ENCODE measurements around the gene PITPNB. TPM values are rescaled to one million over a fixed set of nuclear protein-coding genes. Genes with fewer than 3 reads are reported as not detected.
A peak's percentile ranks its signal among the peaks of the same experiment; 100 is the strongest.

The PITPNB gene
- 10 to 100 TPM; 56.2 to 73.4 (median 65.5) TPM for polyA plus RNA-seq (ENCODE audit: insufficient read length in 4 of 4)

DNA sequence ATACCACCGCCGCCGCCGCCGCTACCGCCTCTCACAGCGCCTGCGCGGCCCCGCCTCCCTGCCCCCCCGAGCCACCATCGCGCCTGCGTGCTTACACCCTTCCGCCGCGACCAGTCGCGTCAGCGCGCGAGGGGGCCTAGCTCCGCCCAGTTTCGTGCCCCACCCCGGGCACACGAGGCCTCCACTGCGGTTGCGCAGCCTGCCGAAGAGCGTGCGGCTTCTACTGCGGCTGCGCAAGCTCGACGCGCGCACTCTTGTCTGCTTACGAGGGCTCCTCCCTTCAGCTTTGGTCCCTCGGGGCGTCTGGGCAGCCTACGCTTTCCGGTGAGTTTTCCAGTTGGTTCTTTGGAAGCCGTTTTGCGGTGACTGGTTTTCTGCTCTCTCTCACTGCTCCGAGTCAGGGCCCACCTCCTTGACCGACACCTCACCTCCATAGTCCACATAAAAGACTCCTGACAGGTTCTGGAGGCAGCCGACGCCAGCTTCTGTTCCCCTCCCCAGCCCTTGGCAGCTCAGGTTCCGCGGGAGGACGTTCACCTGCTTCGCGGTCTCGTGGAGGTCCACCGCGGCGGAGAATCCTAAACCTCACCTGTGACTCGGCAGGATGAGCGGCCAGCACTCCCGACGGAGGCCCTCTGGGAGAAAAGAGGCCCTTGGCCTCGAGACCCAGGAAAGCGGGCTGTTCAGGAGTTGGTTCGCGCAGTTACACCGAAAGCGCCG, at the start of gene PITPNB:
TSS of gene PITPNB (minus strand) at position 35 of the 720 bp plus-strand sequence. CDS start 65 bp downstream, outside the sequence.
- DNase-seq (ENCODE audit: low read depth in 4 of 4, low spot score in 3 of 4): peak; percentile 92 to 99 (median 94)

DNA sequence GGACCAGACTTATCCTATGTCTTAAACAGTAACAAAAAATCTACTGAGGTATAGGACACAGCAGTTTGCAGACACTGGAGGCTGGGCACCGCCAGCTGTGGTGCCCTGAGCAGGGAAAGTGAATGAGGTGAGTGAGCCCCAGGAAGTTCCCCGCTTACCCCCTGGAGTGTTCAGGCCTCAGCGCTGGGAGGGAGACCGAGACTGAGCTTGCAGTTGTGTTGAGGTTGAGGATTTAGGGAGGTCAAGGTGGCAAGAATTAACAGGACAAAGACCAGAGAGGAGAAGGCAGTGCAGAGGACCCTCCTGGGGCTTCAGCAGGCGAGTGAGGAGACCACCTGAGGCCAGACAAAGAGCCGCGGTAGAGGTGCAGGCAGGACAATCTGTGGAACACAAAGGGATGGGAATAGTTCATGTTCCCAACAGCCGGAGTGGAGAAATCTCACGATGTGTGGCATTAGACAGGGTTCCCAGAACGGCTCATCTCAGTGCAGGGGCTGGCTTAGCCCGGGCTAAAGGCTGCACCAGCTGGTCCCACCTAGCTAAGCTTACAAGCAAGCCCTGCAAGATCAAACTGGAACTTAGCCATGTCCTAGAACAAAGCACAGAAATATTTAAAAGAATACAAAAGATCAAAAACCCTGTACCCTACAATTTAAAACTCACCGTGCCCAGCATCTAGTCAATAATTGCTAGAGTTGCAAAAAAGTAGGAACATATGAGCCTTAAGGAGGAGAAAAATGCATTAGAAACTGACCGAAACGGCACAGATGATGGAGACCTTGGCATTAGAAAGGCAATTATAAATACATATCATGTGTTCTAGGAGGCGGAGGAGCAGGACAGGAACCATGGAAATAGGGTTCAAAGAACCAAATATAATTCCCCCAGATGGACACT, 47.4 kb upstream of the PITPNB start:
- DNase-seq (ENCODE audit: low read depth in 4 of 4, low spot score in 3 of 4): no peak

DNA sequence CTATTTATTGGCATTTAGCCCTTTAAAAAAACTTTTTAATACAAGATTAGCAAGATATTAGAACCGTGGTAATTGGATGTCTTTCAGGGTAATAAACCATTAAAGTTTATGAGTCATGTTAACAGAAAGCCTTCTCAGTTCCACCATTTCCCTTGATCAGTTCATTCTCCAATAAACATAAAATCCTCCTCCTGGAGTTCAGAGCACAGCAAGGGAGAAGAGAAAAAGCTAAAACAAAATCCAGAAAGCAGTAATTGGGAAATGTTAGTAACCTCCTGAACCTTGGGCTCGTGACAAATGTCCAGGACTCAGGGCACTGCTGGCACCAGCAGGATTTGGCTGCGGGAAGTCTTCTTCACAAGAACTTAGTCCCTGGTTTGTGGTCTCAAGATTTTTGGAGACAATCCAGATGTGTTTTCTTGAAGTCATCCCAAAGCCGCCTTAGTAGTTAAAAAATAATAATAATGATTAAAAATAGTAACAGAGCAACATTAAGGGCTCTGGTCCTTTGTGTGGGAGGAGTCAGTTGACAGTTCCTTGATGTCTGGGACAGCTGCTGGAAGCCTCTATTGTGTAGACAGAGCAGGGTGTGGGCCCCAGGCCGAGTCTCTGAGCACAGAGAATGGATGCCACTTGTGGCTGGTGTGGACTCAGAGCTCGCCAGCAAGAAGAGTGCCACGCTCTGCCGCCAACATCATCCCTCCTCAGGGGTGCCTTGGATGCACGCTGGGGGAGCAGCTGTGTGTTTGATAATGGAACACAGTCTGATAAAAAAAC, 43.4 kb upstream of the PITPNB start:
- DNase-seq (ENCODE audit: low read depth in 4 of 4, low spot score in 3 of 4): no peak

DNA sequence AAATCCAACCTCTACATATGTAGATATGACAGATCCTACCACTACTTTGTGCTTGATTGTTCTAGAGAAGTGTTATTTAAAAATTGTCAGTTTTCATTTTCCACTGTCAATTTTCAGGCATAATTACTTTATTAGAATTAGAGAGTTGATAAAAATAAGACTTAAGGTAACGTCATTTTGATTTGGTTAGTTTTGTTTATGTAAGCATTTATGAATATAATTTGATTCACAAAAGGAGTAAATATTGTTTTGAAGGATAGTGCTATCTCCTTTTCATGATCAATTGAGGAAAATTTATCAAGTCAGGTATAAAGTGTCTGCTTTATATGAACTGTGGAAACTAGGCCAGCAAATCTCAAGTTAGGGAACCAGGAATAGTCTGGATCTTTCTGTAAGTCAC, 42.6 kb upstream of the PITPNB start:
- no peak for DNase-seq (ENCODE audit: low read depth in 4 of 4, low spot score in 3 of 4)

DNA sequence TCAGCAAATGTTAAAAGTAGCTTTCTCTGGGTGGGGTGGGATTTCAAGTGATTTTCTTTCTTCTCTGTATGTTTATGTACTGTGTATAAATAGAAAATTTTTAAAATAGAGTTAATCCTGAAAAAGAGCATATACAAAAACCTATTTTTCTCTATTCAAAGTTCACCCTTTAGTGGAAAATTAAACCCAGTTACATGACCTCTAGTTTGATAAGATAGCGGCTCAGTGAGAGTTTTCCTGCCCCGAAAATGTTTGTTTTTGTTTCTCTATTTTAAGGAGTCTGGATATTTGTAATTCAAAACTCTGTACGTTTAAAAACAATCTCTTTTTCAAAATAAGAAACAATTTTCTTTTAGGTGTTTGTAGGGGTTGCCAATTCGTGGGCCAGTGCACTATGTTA, 42.1 kb upstream of the PITPNB start:
- no peak for DNase-seq (ENCODE audit: low read depth in 4 of 4, low spot score in 3 of 4)

DNA sequence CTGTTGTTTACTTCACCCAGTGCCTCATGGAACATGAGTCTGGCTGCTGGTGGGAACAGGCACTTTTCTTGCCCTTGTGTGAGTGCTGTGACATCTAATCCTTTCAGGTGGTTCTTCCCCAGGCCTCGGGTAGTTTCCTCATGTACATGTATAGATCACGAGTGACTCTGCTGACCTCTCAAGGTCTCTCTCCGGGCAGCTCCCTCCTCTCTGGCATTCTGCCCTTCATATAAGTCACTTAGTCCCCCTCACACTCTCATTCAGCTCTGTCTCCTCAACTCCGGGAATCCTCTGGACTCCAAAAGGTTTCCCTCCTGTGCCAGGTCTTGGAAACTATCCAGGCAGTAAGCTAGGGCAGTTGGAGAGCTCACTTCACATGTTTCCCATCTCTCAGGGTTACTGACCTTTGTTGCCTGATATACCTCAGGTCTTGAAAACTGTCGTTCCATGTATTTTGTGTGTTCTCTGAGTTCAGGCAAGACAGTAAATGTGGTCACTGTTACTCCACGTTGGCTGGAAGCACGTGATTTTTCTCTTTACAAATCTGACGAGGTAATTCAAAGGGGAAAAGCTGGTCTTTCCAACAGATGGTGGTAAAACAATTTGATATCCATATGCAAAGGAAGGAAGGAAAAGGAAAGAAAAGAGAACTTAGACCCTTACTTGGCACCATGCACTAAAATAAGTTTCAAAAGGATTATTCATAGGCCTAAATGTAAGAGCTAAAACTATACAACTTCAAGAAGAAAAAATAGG, 40.5 kb upstream of the PITPNB start:
- no peak for DNase-seq (ENCODE audit: low read depth in 4 of 4, low spot score in 3 of 4)

DNA sequence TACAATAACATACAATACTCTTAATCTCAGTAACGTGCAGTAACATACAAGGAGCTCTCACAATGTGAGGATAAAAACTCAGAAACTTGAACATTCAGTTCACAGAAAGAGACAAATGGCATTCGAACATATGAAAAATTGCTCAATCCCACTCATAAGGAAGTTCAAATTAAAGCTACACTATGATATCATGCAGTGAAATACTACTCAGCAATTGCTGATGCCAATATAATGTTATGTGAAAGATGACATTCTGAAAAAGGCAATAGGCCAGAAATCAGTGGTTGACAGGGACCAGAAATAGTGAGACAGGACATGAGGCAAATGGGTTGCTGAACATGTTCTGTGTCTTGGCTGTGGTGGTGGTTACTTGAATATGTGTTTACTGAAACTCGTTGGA, 33.7 kb upstream of the PITPNB start:
- no peak for DNase-seq (ENCODE audit: low read depth in 4 of 4, low spot score in 3 of 4)

DNA sequence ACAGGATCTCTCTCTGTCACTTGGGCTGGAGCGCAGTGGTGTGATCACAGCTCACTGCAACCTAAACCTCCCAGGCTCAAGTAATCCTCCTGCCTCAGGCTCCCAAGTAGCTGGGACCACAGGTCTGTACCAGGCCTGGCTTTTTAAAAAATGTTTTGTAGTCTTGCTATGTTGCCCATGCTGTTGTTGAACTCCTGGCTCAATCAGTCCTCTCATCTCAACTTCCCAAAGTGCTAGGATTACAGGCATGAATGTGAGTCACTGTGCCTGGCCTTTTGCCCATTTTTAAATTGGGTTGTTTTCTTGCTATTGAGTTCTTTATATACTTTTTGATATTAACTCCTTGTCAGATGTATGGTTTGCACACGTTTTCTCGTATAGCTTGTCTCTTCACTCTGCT, 33.0 kb upstream of the PITPNB start:
- no peak for DNase-seq (ENCODE audit: low read depth in 4 of 4, low spot score in 3 of 4)

DNA sequence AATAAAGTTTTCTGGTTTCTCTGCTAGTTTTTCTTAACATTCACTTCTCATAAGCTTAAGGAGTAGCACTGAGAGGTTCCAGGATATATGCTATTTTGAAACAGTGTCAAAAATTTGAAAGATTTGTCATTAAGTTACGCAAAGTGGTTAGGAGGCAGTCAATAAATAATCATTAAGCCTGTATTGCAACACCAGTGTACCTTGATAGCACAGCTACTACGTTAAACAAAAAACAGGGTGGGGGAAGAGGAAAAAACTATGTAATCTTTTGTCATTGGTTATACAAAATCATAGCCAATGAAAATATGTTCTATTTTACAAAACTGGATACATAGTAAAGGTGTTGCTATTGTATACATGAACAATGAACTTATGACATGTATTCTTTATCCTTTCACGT, 30.4 kb upstream of the PITPNB start:
- no peak for DNase-seq (ENCODE audit: low read depth in 4 of 4, low spot score in 3 of 4)

DNA sequence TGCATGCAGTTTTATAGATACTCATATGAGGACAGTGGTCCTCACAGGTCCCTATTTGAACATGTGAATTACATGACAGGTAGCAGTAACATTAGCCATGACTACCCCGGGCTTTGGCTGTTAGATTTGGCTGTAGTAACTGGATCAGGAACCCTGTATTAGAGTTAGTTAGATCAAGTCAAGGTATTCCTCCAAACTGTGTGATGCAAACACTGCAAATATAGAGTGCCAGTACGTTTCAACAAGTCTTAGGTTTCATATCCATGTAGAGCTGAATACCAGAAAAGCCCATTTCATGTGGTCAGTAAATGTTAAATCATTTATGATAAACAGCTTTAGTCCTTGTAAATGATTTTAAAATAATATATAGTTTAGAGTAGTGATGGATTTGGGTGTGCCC, 29.5 kb upstream of the PITPNB start:
- DNase-seq (ENCODE audit: low read depth in 4 of 4, low spot score in 3 of 4): no peak

DNA sequence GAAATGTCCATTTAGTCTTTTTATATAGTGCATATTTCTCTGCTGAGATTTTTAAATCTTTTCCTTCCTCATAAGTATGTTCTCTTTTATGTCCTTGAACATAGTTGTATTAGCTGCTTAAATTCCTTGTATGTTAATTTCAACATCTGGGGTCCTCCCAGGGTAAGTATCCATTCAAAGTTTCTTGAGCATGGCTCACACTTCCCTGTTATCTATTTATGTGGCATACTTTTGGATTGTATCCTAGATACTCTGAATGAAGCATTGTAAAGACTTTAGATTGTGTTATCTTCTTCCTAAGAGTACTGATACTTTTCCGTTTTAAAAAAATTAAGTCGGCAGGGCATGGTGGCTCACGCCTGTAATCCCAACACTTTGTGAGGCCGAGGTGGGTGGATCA, 28.4 kb upstream of the PITPNB start:
- DNase-seq (ENCODE audit: low read depth in 4 of 4, low spot score in 3 of 4): no peak

DNA sequence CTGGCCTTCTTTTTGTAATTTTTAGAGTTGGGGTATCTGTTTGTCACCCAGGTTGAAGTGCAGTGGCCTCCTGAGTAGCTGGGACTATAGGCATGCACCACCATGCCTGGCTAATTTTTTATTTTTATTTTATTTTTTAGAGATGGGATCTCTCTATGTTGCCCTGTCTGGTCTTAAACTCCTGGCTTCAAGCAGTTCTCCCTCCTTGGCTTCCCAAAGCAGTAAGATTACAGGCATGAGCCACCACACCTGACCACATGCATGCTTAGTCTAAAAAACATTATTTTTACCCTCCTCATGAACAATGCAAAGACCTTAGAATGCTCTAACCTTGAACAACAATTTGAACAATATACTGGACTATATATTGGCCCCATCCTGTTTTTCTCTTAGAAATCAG, 22.1 kb upstream of the PITPNB start:
- no peak for DNase-seq (ENCODE audit: low read depth in 4 of 4, low spot score in 3 of 4)

DNA sequence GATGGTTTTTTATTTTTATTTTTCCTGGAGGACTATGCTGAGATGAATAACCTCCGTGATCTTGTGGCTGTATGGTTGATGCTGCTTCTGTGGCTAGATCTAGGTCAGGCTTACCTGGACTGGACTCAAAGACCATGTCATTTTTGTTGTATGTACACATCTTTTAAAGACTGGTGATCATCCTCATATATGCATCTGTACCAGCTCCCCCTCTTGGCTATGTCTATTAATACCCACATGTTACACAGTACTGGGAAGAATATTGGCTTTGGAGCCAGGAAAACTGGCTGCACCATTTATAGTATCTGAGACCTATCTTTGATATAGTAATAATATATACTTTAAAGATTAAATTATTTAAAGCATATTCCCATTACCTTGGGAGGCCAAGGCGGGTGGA, 18.4 kb upstream of the PITPNB start:
- no peak for DNase-seq (ENCODE audit: low read depth in 4 of 4, low spot score in 3 of 4)

DNA sequence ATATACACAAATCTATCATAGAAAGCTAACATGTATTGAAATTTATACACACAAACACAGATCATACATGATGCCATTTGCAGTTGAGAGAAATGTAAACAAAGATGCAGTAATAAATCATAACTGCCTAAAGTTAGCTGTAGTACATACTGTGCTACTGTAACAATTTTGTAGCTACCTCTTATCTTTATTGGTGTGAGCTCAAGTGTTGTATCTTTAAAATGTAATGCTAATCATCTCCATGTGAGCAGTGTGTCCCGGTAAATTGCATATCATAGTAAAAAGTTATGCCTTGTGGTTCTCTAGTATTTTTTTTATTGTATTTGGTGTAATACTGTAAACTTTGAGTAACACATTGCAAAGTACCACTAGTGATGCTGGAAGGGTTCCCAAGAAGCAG, 16.8 kb upstream of the PITPNB start:
- DNase-seq (ENCODE audit: low read depth in 4 of 4, low spot score in 3 of 4): no peak

DNA sequence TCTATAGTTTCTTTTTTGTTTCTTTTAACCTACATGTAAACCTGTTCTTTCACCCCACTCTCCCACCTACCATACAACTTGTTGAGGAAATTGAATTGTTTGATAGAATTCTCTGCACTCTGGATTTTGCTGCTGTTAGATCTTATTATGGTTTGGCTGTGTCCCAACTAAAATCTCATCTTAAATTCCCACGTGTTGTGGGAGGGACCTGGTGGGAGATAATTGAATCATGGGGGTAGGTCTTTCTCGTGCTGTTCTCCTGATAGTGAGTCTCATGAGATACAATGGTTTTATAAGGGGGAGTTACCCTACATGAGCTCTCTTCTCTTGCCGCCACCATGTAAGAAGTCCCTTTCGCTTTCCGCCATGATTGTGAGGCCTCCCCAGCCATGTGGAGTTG, 15.0 kb upstream of the PITPNB start:
- no peak for DNase-seq (ENCODE audit: low read depth in 4 of 4, low spot score in 3 of 4)

DNA sequence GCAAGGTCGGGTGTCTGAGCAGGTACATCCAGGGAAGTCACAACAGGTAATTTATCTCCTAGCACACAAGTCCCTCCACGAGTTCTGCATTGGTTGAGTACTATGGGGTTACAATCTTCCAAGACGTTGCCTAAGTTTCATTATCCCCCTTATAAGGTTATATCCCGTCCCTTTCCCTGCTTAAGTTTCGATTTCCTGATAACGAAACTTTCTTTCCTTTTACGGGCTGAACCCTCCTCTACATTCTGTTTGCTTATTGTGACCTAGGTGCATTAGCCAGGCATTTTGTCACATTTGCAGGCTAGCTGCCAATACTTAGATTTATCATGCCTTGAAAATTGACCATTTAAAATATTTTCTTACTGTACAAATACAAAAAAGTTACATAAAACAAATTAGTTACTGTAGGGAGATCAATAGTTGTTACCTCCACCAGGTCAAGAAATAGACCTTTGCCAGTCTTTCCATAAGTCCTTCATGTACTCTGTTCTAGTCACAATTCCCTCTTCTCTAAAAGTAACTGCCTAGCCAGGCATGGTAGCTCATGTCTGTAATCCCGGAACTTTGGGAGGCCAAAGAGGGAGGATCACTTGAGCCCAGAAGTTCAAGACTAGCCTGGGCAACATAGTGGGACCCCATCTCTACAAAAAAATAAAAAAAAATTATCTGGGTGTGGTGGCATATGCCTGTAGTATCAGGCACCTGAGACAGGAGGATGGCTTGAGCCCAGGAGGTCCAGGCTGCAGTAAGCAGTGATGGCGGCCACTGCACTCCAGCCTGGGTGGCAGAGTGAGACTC, 14.3 kb upstream of the PITPNB start:
- DNase-seq (ENCODE audit: low read depth in 4 of 4, low spot score in 3 of 4): no peak

DNA sequence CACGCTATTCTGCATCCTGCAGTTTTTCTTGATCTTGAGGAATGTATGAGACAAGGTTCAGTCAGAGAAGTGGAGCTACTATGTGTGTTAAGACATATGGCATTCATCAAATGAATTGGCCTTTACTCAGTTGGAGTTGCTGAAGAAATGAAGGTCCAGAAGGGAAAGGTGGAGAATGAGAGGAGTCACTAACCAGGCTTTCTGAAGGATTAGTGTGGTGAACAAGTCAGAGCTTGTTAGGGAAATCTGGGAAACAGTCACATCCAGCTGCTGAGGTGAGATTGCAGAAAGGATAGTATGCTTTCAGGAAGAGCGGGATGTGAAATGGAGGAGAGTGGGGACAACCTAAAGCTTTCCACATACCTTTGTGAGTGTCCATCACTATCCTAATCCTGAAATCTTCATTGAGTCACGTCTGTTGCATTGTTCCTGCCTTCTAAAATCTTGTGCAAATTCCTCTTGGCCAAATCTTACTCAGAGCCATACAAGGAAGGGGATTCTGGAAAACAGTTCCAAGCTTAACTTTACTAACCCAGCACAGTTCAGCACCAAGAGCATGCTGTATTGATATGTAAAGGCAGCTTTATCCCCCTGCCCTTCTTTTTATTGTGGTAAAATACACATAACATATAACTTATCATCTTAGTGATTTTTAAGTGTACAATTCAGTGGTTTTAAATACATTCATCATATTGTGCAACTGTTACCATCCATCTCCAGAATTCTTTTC, 11.4 kb upstream of the PITPNB start:
- DNase-seq (ENCODE audit: low read depth in 4 of 4, low spot score in 3 of 4): no peak

DNA sequence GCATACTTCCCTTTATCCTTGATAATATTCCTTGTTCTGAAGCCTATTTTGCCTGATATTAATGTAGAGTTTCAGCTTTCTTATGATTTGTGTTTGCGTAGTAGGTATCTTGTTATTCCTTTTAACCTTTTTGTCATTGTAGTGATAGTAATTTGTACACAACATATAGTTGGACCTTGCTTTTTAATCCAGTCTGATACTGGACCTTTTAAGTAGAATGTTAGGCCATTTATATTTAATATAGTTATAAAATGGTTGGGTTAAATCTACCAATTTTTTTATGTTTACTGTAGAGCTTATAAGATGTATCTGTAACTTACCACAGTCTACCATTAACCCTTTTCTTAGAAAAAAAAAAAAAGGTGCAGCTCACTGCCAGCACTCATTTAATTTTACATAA, 8.6 kb upstream of the PITPNB start:
- DNase-seq (ENCODE audit: low read depth in 4 of 4, low spot score in 3 of 4): no peak

DNA sequence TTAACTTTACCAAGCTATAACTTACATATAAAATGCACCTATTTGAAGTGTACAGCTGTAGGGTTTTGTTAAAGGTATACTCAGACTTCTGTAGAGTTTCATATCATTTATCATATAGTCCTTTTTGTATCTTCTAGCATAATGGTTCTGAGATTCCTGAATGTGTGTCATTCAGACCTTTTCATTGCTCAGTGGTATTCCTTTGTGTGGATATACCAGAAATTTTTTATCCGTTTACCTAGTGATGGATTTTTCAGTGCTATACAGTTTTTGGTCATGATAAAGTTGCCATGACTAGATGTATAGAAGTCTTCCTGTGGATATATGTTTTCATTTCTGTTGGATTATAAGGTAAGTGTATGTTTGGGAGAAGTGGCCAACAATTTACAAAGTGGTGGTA, 6.3 kb upstream of the PITPNB start:
- no peak for DNase-seq (ENCODE audit: low read depth in 4 of 4, low spot score in 3 of 4)
